VCaP (cell line): Measurements from ENCODE around the gene DEFB115.
"Not testable (repeated sequence)": the region's sequence is repeated elsewhere in the genome, so short reads cannot be mapped to it uniquely, and the experiment has no call there.

Source experiments
- H3K27ac ChIP-seq: fragments of 450-650 bp; 2 replicates; pipeline ENCODE4 v1.5.1; 2017
- CTCF ChIP-seq: fragments of 450-650 bp; conservative IDR thresholded peaks from 2 replicates; pipeline ENCODE4 v1.5.1; 2017; ENCODE audit warnings: mild to moderate bottlenecking, moderate library complexity

Gene DEFB115

GRCh38 chr20:31278178-31278577 lies 20.7 kb downstream of the DEFB115 start:
- TF ChIP-seq CTCF = no peak
- no peak overlapping the region for H3K27ac ChIP-seq

- not testable (repeated sequence) for H3K27ac ChIP-seq
Observed at GRCh38 chr20:31284964-31285363, 27.5 kb downstream of the DEFB115 start.

- no peak for TF ChIP-seq CTCF
- H3K27ac ChIP-seq = no peak within 1 kb of the TSS
Observed at GRCh38 chr20:31308535-31309162, 51.2 kb downstream of the DEFB115 start, which contains the start of gene DEFB116. Gene DEFB116, minus strand, starts transcription at chr20:31308585. Its CDS starts 0 bp downstream, at chr20:31308585.
